Esophagus muscularis mucosa (tissue), 4 donors: ENCODE results near the gene GALNTL6.

Experiments used
- CTCF ChIP-seq, 3 experiments: fragments of 200-600 bp in 2 of 3; fragments of 450-650 bp in 1 of 3; sonication (generic) in 2 of 3; IDR thresholded peaks; one replicate each; pipeline ENCODE4 v1.5.1; 2017 to 2019; ENCODE audit warnings: antibody characterized with exemption in 3 of 3, mild to moderate bottlenecking in 2 of 3, moderate library complexity in 1 of 3
- EP300 ChIP-seq: sonication (generic); formaldehyde crosslinking; IDR thresholded peaks from one replicate; pipeline ENCODE4 v1.6.1; 2017; ENCODE audit warnings: antibody characterized with exemption
- POLR2A ChIP-seq: fragments of 450-650 bp; IDR thresholded peaks from one replicate; pipeline ENCODE4 v1.6.1; 2017; ENCODE audit warnings: antibody characterized with exemption, moderate library complexity, mild to moderate bottlenecking, low read depth
- POLR2AphosphoS5 ChIP-seq, 2 donors: sonication (generic); formaldehyde crosslinking; IDR thresholded peaks; one replicate each; pipeline ENCODE4 v1.6.1; 2017; ENCODE audit warnings: antibody characterized with exemption in 2 of 2

- no peak for TF ChIP-seq CTCF (IDR thresholded peaks at IDR 0.05)
- no peak for TF ChIP-seq POLR2AphosphoS5 (IDR thresholded peaks at IDR 0.05)
- TF ChIP-seq EP300, result no peak
- no peak for TF ChIP-seq POLR2A
Measured at GRCh38 chr4:172674811-172675210, 861.6 kb downstream of the GALNTL6 start.
